Measurements from ENCODE around the gene EDA. TPM values are rescaled to one million over a fixed set of nuclear protein-coding genes. Genes with fewer than 3 reads are reported as not detected.

The EDA gene
- total RNA-seq, 1 experiment from 2014 or later = 0.15 TPM

DNA sequence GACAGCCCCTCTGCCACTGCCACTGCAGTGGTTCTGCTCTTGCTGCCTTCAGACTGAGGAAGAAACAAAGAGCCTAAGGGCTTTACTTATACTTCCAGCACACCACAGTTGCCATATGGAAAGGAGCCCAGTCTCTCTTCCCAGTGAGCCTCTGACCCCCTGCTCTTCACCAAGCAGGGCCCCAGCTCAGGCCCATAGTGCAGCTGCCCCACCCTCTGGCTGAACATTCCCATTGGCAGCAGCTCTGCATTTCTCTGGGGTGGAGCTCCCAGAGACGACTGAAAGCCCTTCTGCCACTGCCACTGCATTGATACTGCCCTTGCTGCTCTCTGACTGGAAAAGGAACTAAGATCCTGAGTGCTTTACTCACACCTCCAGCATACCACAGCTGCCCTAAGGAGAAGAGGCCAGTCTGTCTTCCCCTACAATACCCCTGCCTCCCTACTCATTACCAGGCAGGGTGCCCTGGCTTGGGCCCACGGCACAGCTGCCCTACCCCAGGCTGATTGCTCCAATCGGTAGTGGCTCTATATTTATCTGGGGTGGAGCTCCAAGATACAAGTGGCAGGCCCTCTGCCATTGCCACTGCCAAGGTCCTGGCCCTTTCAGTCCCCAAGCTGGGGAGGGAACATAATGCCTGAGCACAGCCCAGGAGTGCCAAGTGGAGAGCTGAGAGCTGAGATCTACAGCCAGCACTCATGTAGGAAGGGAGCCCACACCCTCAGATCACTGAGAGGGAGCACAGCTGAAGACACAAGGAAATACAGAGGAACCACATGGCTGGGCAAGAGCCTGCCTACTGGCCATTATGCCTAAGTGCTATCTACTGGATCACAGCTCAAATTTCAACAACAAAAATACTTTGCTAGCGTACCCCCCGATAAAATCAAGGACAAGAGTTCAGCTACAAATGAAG, 397.8 kb downstream of the EDA start:
- Histone ChIP-seq H3K9me3 (ENCODE audit: low read length) (no peaks in the 10 kb centered on the region), H3K36me3 (ENCODE audit: low read depth, low read length) (no peaks in the 10 kb centered on the region), H3K4me3 (ENCODE audit: low read length) (no peak overlapping the region), H3K4me1 (ENCODE audit: insufficient read depth, low read length) (no peaks in the 10 kb centered on the region), H3K9me2 (replicated peaks; ENCODE audit: low read length) (no peaks in the 10 kb centered on the region), H3K79me2 (ENCODE audit: low read length) (no peaks in the 10 kb centered on the region), H2AFZ (ENCODE audit: low read length) (no peak overlapping the region), H3K9ac (ENCODE audit: low read length) (no peak overlapping the region), H3K4me2 (ENCODE audit: low read length) (no peak overlapping the region), H4K20me1 (ENCODE audit: low read length) (no peaks in the 10 kb centered on the region), H3K27ac (ENCODE audit: low read length) (no peak overlapping the region), H3K27me3 (ENCODE audit: low read length) (peaks cover 6% of the 10 kb centered on the region), H3F3A (ENCODE audit: low read length, unreplicated experiment) (no peaks in the 10 kb centered on the region)
- POLR2A ChIA-PET (ENCODE audit: unreplicated experiment) = no interaction called here
- ATAC-seq = no peak
- BruUV-seq (replicated peaks) = no TSS peak
- intact Hi-C loops (cut with micrococcal nuclease) = no loop called here
- TF ChIP-seq, protein P1, sequence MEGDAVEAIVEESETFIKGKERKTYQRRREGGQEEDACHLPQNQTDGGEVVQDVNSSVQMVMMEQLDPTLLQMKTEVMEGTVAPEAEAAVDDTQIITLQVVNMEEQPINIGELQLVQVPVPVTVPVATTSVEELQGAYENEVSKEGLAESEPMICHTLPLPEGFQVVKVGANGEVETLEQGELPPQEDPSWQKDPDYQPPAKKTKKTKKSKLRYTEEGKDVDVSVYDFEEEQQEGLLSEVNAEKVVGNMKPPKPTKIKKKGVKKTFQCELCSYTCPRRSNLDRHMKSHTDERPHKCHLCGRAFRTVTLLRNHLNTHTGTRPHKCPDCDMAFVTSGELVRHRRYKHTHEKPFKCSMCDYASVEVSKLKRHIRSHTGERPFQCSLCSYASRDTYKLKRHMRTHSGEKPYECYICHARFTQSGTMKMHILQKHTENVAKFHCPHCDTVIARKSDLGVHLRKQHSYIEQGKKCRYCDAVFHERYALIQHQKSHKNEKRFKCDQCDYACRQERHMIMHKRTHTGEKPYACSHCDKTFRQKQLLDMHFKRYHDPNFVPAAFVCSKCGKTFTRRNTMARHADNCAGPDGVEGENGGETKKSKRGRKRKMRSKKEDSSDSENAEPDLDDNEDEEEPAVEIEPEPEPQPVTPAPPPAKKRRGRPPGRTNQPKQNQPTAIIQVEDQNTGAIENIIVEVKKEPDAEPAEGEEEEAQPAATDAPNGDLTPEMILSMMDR (conservative IDR thresholded peaks at IDR 0.05; ENCODE audit: low read depth, low read length) = no peak
- TF ChIP-seq EZH2phosphoT487 (IDR thresholded peaks at IDR 0.05; ENCODE audit: borderline replicate concordance, low read length) (no peak), EZH2 (IDR thresholded peaks at IDR 0.05; ENCODE audit: low read length, unreplicated experiment) (no peak)
- no peak for DNase-seq
- CTCF ChIA-PET = no interaction called here

DNA sequence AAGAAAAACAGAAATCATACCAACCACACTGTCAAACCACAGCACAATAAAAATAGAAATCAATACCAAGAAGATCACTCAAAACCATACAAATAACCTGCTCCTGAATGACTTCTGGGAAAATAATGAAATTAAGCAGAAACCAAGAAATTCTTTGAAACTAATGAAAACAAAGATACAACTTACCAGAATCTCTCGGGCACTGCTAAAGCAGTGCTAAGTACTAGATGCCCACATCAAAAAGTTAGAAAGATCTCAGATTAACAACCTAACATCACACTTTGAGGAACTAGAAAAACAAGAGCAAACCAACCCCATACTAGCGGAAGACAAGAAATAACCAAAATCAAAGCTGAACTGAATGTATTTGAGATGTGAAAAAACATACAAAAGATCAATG, 400.6 kb downstream of the EDA start:
- no peak for DNase-seq
- peaks cover 6% of the 10 kb centered on the region for H3K27me3 ChIP-seq (ENCODE audit: low read length)
- H3K4me1 ChIP-seq (ENCODE audit: insufficient read depth, low read length) = no peaks in the 10 kb centered on the region
- ChIA-PET CTCF (no interaction called here), POLR2A (ENCODE audit: unreplicated experiment) (no interaction called here)
- no TSS peak for BruUV-seq (replicated peaks)
- no peaks in the 10 kb centered on the region for H3K9me2 ChIP-seq (replicated peaks; ENCODE audit: low read length)
- no peak overlapping the region for H3K9ac ChIP-seq (ENCODE audit: low read length)
- no peak for ATAC-seq
- H3F3A ChIP-seq (ENCODE audit: low read length, unreplicated experiment) = no peaks in the 10 kb centered on the region
- H3K4me3 ChIP-seq (ENCODE audit: low read length) = no peak overlapping the region
- no peaks in the 10 kb centered on the region for H3K79me2 ChIP-seq (ENCODE audit: low read length)
- H4K20me1 ChIP-seq (ENCODE audit: low read length) = no peaks in the 10 kb centered on the region
- intact Hi-C loops (cut with micrococcal nuclease) = no loop called here
- no peak overlapping the region for H2AFZ ChIP-seq (ENCODE audit: low read length)
- no peak for TF ChIP-seq EZH2 (IDR thresholded peaks at IDR 0.05; ENCODE audit: low read length, unreplicated experiment)
- TF ChIP-seq EZH2phosphoT487 (IDR thresholded peaks at IDR 0.05; ENCODE audit: borderline replicate concordance, low read length) = no peak
- TF ChIP-seq, protein P1 (conservative IDR thresholded peaks at IDR 0.05; ENCODE audit: low read depth, low read length) = no peak
- H3K36me3 ChIP-seq (ENCODE audit: low read depth, low read length) = no peaks in the 10 kb centered on the region
- no peak overlapping the region for H3K27ac ChIP-seq (ENCODE audit: low read length)
- no peaks in the 10 kb centered on the region for H3K9me3 ChIP-seq (ENCODE audit: low read length)
- no peak overlapping the region for H3K4me2 ChIP-seq (ENCODE audit: low read length)

DNA sequence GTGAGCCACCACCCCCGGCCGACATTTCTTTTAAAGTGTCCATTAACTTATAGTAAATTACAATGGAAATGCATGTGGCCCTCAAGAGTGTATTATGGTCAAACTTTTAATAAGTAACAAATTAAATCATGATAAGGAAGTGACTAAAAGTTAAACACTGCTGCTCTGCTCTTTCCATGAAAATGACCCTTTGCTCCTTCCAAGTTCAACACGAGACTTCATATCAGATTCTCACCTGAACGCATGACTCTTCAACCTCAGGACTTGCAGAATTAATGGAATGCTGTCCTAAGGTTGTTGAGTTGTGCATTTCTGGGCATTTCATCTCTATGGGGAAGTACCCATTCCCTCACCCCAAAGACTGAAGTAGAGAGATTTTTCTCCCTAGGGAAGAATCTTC, 406.7 kb downstream of the EDA start:
- no peaks in the 10 kb centered on the region for H3K27me3 ChIP-seq (ENCODE audit: low read length)
- POLR2A ChIA-PET (ENCODE audit: unreplicated experiment) = no interaction called here
- no peaks in the 10 kb centered on the region for H3F3A ChIP-seq (ENCODE audit: low read length, unreplicated experiment)
- ATAC-seq = no peak
- no peak overlapping the region for H2AFZ ChIP-seq (ENCODE audit: low read length)
- no TSS peak for BruUV-seq (replicated peaks)
- no peaks in the 10 kb centered on the region for H4K20me1 ChIP-seq (ENCODE audit: low read length)
- no peaks in the 10 kb centered on the region for H3K36me3 ChIP-seq (ENCODE audit: low read depth, low read length)
- no peak overlapping the region for H3K9ac ChIP-seq (ENCODE audit: low read length)
- CTCF ChIA-PET = no interaction called here
- TF ChIP-seq, protein P1 (conservative IDR thresholded peaks at IDR 0.05; ENCODE audit: low read depth, low read length) = no peak
- no peak for TF ChIP-seq EZH2 (IDR thresholded peaks at IDR 0.05; ENCODE audit: low read length, unreplicated experiment)
- TF ChIP-seq EZH2phosphoT487 (IDR thresholded peaks at IDR 0.05; ENCODE audit: borderline replicate concordance, low read length) = no peak
- H3K79me2 ChIP-seq (ENCODE audit: low read length) = no peaks in the 10 kb centered on the region
- H3K9me2 ChIP-seq (replicated peaks; ENCODE audit: low read length) = no peaks in the 10 kb centered on the region
- H3K4me2 ChIP-seq (ENCODE audit: low read length) = no peak overlapping the region
- DNase-seq = no peak
- intact Hi-C loops (cut with micrococcal nuclease) = no loop called here
- no peak overlapping the region for H3K27ac ChIP-seq (ENCODE audit: low read length)
- H3K9me3 ChIP-seq (ENCODE audit: low read length) = no peaks in the 10 kb centered on the region
- no peaks in the 10 kb centered on the region for H3K4me1 ChIP-seq (ENCODE audit: insufficient read depth, low read length)
- H3K4me3 ChIP-seq (ENCODE audit: low read length) = no peak overlapping the region

Measured in PC-3 (cell line).